Testis (tissue), 3 donors: ENCODE measurements around the gene SMCP. TPM values are rescaled to one million over a fixed set of nuclear protein-coding genes. Genes with fewer than 3 reads are reported as not detected.
A peak's percentile ranks its signal among the peaks of the same experiment; 100 is the strongest.

Experiments
- DNase-seq: peaks from one replicate; pipeline ENCODE4 v3.0.0-alpha.2; 2019
- H3K27ac ChIP-seq, 2 donors: fragments of 200-600 bp; sonication (generic); one replicate each; pipeline ENCODE4 v1.5.1; 2019
- H3K27me3 ChIP-seq: fragments of 200-600 bp; sonication (generic); one replicate; pipeline ENCODE4 v1.5.1; 2019
- H3K36me3 ChIP-seq: fragments of 200-600 bp; sonication (generic); one replicate; pipeline ENCODE4 v1.5.1; 2017; ENCODE audit warnings: low read depth; ENCODE audit errors: missing control alignments
- H3K4me1 ChIP-seq: fragments of 200-600 bp; sonication (generic); one replicate; pipeline ENCODE4 v1.5.1; 2019
- H3K4me3 ChIP-seq, 2 donors: fragments of 200-600 bp; sonication (generic); one replicate each; pipeline ENCODE4 v1.5.1; 2017 to 2019
- H3K9me3 ChIP-seq: fragments of 200-600 bp; sonication (generic); one replicate; pipeline ENCODE4 v1.5.1; 2017
- POLR2A ChIP-seq: fragments of 450-650 bp; IDR thresholded peaks from one replicate; pipeline ENCODE4 v1.6.1; 2017; ENCODE audit warnings: antibody characterized with exemption, mild to moderate bottlenecking, moderate library complexity
- WGBS, 2 donors: methylation state at CpG; one replicate each; pipeline ENCODE4 v1.1.5; 2018; 5-methylcytosine and 5-hydroxymethylcytosine counted together
- intact Hi-C: fragments of 100-400 bp; cut with DNase I; formaldehyde crosslinking; loops from one replicate; pipeline ENCODE4 v1.15.1; 2023; ENCODE audit warnings: low total_unique reads
- polyA plus RNA-seq: library from polyadenylated mRNA; stranded (reverse); fragments of 350-450 nt; fragmentation: Illumina TruSeq; extraction: RNeasy Lipid Tissue Mini Kit (QIAGEN cat#74804); gene quantifications from one replicate; pipeline ENCODE4 v1.2.3, GENCODE V29; 2014; ENCODE audit warnings: low read depth, low replicate concordance; ENCODE audit not compliant: insufficient read depth
- total RNA-seq, 2 donors: library from RNA; depleted of rRNA; stranded (reverse); fragments of >200 nt; gene quantifications; one replicate each; pipeline ENCODE4 v1.2.3, GENCODE V29; 2016
- TF ChIP-seq, protein P1 (sequence below), 3 experiments: fragments of 450-650 bp in 2 of 3; fragments of 200-600 bp in 1 of 3; sonication (generic) in 1 of 3; IDR thresholded peaks; one replicate each; pipeline ENCODE4 v1.5.1; 2016 to 2019; ENCODE audit warnings: antibody characterized with exemption in 3 of 3, mild to moderate bottlenecking in 2 of 3, moderate library complexity in 1 of 3

SMCP gene
- total and polyA plus RNA-seq, 3 donors from 2014 or later = 249 to 786 (median 724) TPM

DNA sequence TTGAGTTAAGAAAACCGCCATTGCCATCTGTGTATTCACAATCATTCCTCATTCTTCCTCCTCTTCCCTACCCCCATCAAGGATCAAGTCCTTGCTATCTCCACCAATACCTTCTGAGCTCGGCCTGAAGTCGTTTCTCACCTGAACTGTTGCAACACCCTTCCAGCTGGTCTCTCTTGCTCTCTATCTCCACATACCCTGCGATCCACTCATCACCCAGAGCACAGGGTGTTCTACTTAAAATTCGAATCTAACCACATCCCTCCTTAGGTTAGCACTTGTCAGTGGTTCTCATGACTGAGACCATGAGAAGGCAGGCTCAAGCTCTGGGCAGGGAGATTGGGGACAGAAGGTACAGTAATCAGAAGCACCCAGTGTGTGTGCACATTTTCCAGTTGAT lies 34.8 kb downstream of the SMCP start:
- Histone ChIP-seq H3K4me3 (no peak overlapping the region), H3K9me3 (no peaks in the 10 kb centered on the region), H3K4me1 (no peaks in the 10 kb centered on the region), H3K36me3 (no peaks in the 10 kb centered on the region), H3K27ac (no peak overlapping the region), H3K27me3 (no peaks in the 10 kb centered on the region)
- no peak for DNase-seq
- intact Hi-C loops = no loop called here
- TF ChIP-seq, protein P1, sequence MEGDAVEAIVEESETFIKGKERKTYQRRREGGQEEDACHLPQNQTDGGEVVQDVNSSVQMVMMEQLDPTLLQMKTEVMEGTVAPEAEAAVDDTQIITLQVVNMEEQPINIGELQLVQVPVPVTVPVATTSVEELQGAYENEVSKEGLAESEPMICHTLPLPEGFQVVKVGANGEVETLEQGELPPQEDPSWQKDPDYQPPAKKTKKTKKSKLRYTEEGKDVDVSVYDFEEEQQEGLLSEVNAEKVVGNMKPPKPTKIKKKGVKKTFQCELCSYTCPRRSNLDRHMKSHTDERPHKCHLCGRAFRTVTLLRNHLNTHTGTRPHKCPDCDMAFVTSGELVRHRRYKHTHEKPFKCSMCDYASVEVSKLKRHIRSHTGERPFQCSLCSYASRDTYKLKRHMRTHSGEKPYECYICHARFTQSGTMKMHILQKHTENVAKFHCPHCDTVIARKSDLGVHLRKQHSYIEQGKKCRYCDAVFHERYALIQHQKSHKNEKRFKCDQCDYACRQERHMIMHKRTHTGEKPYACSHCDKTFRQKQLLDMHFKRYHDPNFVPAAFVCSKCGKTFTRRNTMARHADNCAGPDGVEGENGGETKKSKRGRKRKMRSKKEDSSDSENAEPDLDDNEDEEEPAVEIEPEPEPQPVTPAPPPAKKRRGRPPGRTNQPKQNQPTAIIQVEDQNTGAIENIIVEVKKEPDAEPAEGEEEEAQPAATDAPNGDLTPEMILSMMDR (IDR thresholded peaks at IDR 0.05) = no peak
- no peak for TF ChIP-seq POLR2A
- WGBS, 2 donors = 75 to 81% methylated on average over 5 of the region's 5 CpGs

DNA sequence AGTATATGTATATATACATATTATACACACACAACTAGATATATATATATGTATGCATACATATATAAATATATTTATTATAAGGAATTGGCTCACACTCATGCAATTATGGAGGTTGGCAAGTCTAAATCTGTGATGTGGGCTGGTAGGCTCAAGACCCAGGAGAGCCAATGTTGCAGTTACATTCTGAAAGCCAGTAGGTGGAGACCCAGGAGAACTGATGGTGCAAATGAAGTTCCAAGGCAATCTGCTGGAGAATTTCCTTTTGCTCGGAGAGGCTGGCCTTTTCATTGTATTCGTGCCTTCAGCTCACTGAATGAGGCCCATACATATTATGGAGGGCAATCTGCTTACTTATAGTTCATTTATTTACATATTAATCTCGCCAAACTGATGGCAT lies 39.7 kb downstream of the SMCP start:
- peak; percentile 25 for DNase-seq
- intact Hi-C loops = no loop called here
- Histone ChIP-seq H3K9me3 (no peaks in the 10 kb centered on the region), H3K27me3 (no peaks in the 10 kb centered on the region), H3K4me3 (no peak overlapping the region), H3K27ac (no peak overlapping the region), H3K4me1 (no peaks in the 10 kb centered on the region), H3K36me3 (no peaks in the 10 kb centered on the region)
- TF ChIP-seq, protein P1 (IDR thresholded peaks at IDR 0.05) = peak in 1 of 3 experiments; percentile 14
- no peak for TF ChIP-seq POLR2A
- 21 to 31% methylated on average over 3 of the region's 3 CpGs for WGBS, 2 donors

DNA sequence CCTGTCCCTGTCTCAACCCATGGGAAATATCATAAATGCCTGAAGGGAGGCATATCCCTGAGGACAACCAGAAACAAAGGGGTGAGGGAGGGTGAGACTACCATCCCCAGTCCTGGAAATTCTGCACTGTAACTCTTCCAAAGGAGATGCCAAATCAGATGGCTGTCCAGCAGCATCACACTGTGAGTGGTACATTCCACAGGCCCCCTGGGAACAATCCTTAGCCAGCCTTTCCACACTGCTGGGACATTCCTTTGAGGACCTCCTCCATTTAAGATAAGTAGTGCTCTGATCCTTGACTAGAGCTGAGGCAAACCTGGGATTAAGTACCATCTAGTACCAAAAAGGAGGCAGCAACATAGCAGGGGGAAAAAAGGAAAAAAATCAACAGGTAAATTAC lies 40.9 kb downstream of the SMCP start:
- Histone ChIP-seq H3K36me3 (no peaks in the 10 kb centered on the region), H3K27ac (no peak overlapping the region), H3K4me3 (no peak overlapping the region), H3K9me3 (no peaks in the 10 kb centered on the region), H3K27me3 (no peaks in the 10 kb centered on the region), H3K4me1 (no peaks in the 10 kb centered on the region)
- TF ChIP-seq, protein P1 (IDR thresholded peaks at IDR 0.05) = no peak
- TF ChIP-seq POLR2A = no peak
- no peak for DNase-seq
- intact Hi-C loops = no loop called here

DNA sequence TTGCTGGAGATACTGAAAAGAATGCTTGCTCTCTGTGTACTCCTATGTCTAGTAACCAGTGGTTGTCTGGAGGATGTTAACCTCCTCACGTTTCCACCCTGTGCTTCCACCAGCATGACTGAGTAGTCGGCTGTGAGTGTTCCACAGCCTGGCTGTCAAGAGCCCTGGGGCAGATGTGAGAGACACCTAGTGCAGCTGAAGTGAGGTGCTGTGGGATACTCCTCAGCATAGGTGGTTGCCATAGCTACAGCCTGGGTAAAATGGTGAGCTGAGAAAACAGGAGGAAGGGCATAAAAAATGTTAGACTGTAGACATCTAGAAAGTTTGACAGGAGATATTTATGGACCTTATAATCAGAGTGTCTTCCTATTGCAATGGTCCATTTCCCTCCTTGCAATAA lies 46.1 kb downstream of the SMCP start:
- H3K9me3 ChIP-seq = no peaks in the 10 kb centered on the region
- H3K4me1 ChIP-seq = no peaks in the 10 kb centered on the region
- intact Hi-C loops = no loop called here
- H3K4me3 ChIP-seq = no peak overlapping the region
- no peak overlapping the region for H3K27ac ChIP-seq
- TF ChIP-seq, protein P1 (IDR thresholded peaks at IDR 0.05) = no peak
- TF ChIP-seq POLR2A = no peak
- 50 to 52% methylated on average over 1 to 2 of the region's 2 CpGs for WGBS, 2 donors
- H3K36me3 ChIP-seq = no peaks in the 10 kb centered on the region
- DNase-seq = no peak
- no peaks in the 10 kb centered on the region for H3K27me3 ChIP-seq

DNA sequence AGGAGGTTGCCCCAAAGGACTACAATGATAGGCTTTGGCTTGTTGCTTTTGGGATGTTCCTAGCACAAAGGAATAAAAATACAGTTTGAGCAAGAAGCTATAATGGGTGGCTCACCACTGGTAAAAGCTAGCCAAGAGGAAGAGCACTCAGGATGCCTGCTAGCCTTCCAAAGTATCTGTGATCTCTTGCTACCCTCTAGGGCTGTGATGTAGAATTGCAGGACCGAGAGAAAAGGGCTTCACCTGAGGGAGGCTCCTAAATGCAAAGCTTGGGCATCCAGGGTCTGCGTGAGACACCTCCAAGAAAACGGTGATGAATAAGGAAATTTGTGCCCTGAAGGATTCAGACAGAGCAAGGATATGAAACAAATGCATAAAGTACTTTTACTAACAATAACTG lies 48.0 kb downstream of the SMCP start:
- intact Hi-C loops = no loop called here
- no peaks in the 10 kb centered on the region for H3K27me3 ChIP-seq
- no peaks in the 10 kb centered on the region for H3K9me3 ChIP-seq
- no peak overlapping the region for H3K27ac ChIP-seq
- no peak overlapping the region for H3K4me3 ChIP-seq
- no peak for DNase-seq
- no peaks in the 10 kb centered on the region for H3K4me1 ChIP-seq
- TF ChIP-seq POLR2A = no peak
- TF ChIP-seq, protein P1 (IDR thresholded peaks at IDR 0.05) = no peak
- WGBS, 2 donors = 80% methylated on average over 3 of the region's 3 CpGs
- H3K36me3 ChIP-seq = no peaks in the 10 kb centered on the region
